HG03139 (cell line): Measurements from ENCODE around the gene DGCR2.
"Not testable (repeated sequence)": the region's sequence is repeated elsewhere in the genome, so short reads cannot be mapped to it uniquely, and the experiment has no call there.

Experiments
- ATAC-seq: cut with Tn5 transposase; IDR thresholded peaks from one replicate; pipeline ENCODE4 v1.9.1; 2021; ENCODE audit not compliant: unreplicated experiment

Gene DGCR2

GRCh38 chr22:19062139-19062942 is 59.9 kb downstream of the DGCR2 start:
- ATAC-seq, result no peak

GRCh38 chr22:19061471-19062138 is 60.6 kb downstream of the DGCR2 start:
- no peak for ATAC-seq

- ATAC-seq, result no peak
These were observed 61.7 kb downstream of the DGCR2 start for GRCh38 chr22:19060356-19061009.

GRCh38 chr22:19059481-19060278 is 62.5 kb downstream of the DGCR2 start:
- no peak for ATAC-seq

GRCh38 chr22:19058713-19059451 is 63.3 kb downstream of the DGCR2 start:
- ATAC-seq, result no peak

- no peak for ATAC-seq
These were observed 64.2 kb downstream of the DGCR2 start for GRCh38 chr22:19057999-19058491.

GRCh38 chr22:19057539-19057938 is 64.7 kb downstream of the DGCR2 start:
- no peak for ATAC-seq

- ATAC-seq, result no peak
These were observed 65.2 kb downstream of the DGCR2 start for GRCh38 chr22:19056951-19057401.

- no peak for ATAC-seq
These were observed 66.4 kb downstream of the DGCR2 start for GRCh38 chr22:19055801-19056200.

- no peak for ATAC-seq
These were observed 69.2 kb downstream of the DGCR2 start for GRCh38 chr22:19052941-19053541.

- no peak for ATAC-seq
These were observed 70.7 kb downstream of the DGCR2 start for GRCh38 chr22:19051381-19052072.

GRCh38 chr22:19050847-19051246 is 71.4 kb downstream of the DGCR2 start:
- ATAC-seq, result not testable (repeated sequence)

- no peak for ATAC-seq
These were observed 72.1 kb downstream of the DGCR2 start for GRCh38 chr22:19050117-19050516.

- no peak for ATAC-seq
These were observed 73.7 kb downstream of the DGCR2 start for GRCh38 chr22:19048531-19048930.

- ATAC-seq, result no peak
These were observed 74.2 kb downstream of the DGCR2 start for GRCh38 chr22:19047993-19048392.

- no peak for ATAC-seq
These were observed 75.2 kb downstream of the DGCR2 start for GRCh38 chr22:19046719-19047609.

GRCh38 chr22:19046287-19046686 is 75.9 kb downstream of the DGCR2 start:
- no peak for ATAC-seq

GRCh38 chr22:19045094-19045493 is 77.1 kb downstream of the DGCR2 start:
- no peak for ATAC-seq
